LNCaP clone FGC (cell line): Measurements from ENCODE around the gene GNA15.

Experiments
- DNase-seq: peaks from one replicate; pipeline ENCODE4 v3.0.0-alpha.2; 2011; ENCODE audit warnings: low read depth
- H3K4me3 ChIP-seq: 2 replicates; pipeline ENCODE4 v1.5.1; 2011; ENCODE audit warnings: mild to moderate bottlenecking, low read depth, low read length, control low read depth
- CTCF ChIP-seq: IDR thresholded peaks from 2 replicates; pipeline ENCODE4 v1.5.1; 2012; ENCODE audit warnings: mild to moderate bottlenecking; ENCODE audit not compliant: control insufficient read depth, insufficient read depth; ENCODE audit errors: extremely low read depth

The GNA15 gene

GRCh38 chr19:3207461-3208242, 71.8 kb downstream of the GNA15 start:
- DNase-seq: no peak
- no peak overlapping the region for H3K4me3 ChIP-seq
- no peak for TF ChIP-seq CTCF

GRCh38 chr19:3208317-3209207, 72.7 kb downstream of the GNA15 start:
- TF ChIP-seq CTCF: no peak
- DNase-seq: no peak
- no peak overlapping the region for H3K4me3 ChIP-seq

- no peak for DNase-seq
- peak; percentile 74 for TF ChIP-seq CTCF
Measured at GRCh38 chr19:3210347-3211017, 74.6 kb downstream of the GNA15 start.

GRCh38 chr19:3211191-3211590, 75.4 kb downstream of the GNA15 start:
- no peak overlapping the region for H3K4me3 ChIP-seq
- no peak for DNase-seq
- no peak for TF ChIP-seq CTCF

More at GRCh38 chr19:3210347-3211017, 74.6 kb downstream of the GNA15 start:
- H3K4me3 ChIP-seq: no peak overlapping the region

GRCh38 chr19:3213159-3213558, 77.3 kb downstream of the GNA15 start:
- DNase-seq: no peak
- TF ChIP-seq CTCF: no peak
- H3K4me3 ChIP-seq: no peak overlapping the region
